HepG2 (cell line): ENCODE data around the gene XXYLT1. TPM values are rescaled to one million over a fixed set of nuclear protein-coding genes. Genes with fewer than 3 reads are reported as not detected.

Experiments
- ATAC-seq: fragments of 200-7000 bp; cut with Tn5 transposase; 3 replicates; pipeline ENCODE4 v1.9.1; 2020; ENCODE audit warnings: mild to moderate bottlenecking, moderate library complexity
- BruUV-seq: library from RNA; stranded (reverse); fragments of 400-500 nt; replicated peaks from 2 replicates; lab custom pipeline; 2021; lab: Mats Ljungman, UMichigan
- CTCF ChIA-PET: fragments of 300-600 bp; formaldehyde crosslinking; extraction: SDS; loops from one replicate; lab custom pipeline; 2021; ENCODE audit warnings: low total read pairs, inconsistent platforms, low intra/inter-chr PET ratio; lab: Yijun Ruan, JAX
- POLR2A ChIA-PET: fragments of 350-600 bp; sonication (Branson Sonifier 250); formaldehyde crosslinking; loops from one replicate; lab custom pipeline; 2020; ENCODE audit warnings: antibody characterized with exemption, inconsistent platforms; lab: Yijun Ruan, JAX
- DNase-seq: peaks from one replicate; pipeline ENCODE4 v3.0.0-alpha.2; 2015; ENCODE audit warnings: low spot score
- FAIRE-seq: peaks from 3 replicates; lab custom pipeline; 2011; peaks lifted over from hg19 to GRCh38; lab: Jason Lieb, UNC
- H2AFZ ChIP-seq: one replicate; pipeline ENCODE4 v1.6.1; 2011; ENCODE audit warnings: low read length, inconsistent platforms
- H3K27ac ChIP-seq: fragments of 300-600 bp; 3 replicates; pipeline ENCODE4 v1.8.0; 2011; ENCODE audit warnings: mixed run types, mild to moderate bottlenecking, mixed read lengths, low read length, inconsistent platforms; ENCODE audit not compliant: insufficient read depth; ENCODE audit errors: extremely low read length
- H3K27me3 ChIP-seq, 2 experiments: fragments of 200-600 bp in 1 of 2; 2 replicates in 1 of 2; 3 replicates in 1 of 2; pipeline versions ENCODE4 v1.6.0 to v1.8.0; 2011; ENCODE audit warnings: low read length in 2 of 2, mild to moderate bottlenecking in 2 of 2, moderate library complexity in 2 of 2, inconsistent platforms in 1 of 2; ENCODE audit not compliant: insufficient read depth in 2 of 2, control insufficient read depth in 1 of 2
- H3K36me3 ChIP-seq, 2 experiments: fragments of 200-600 bp in 1 of 2; replicated peaks in 1 of 2; 2 replicates in 1 of 2; 3 replicates in 1 of 2; pipeline versions ENCODE4 v1.5.1 to v1.8.0; 2011; ENCODE audit warnings: low read length in 2 of 2, inconsistent platforms in 1 of 2; ENCODE audit not compliant: insufficient read depth in 2 of 2, control insufficient read depth in 1 of 2
- H3K4me1 ChIP-seq: 2 replicates; pipeline ENCODE4 v1.5.1; 2012; ENCODE audit warnings: low read length, inconsistent platforms; ENCODE audit not compliant: insufficient read depth
- H3K4me2 ChIP-seq: 2 replicates; pipeline ENCODE4 v1.6.0; 2011; ENCODE audit warnings: low read depth, low read length, inconsistent platforms
- H3K4me3 ChIP-seq, 3 experiments: fragments of 200-600 bp in 1 of 3; sonication (generic), shearing (Covaris generic) in 1 of 3; replicated peaks in 1 of 3; 2 replicates each; pipeline ENCODE4 v1.5.1; 2011 to 2016; ENCODE audit warnings: low read length in 3 of 3, inconsistent platforms in 2 of 3, low read depth in 2 of 3, mild to moderate bottlenecking in 2 of 3, control low read depth in 1 of 3, mixed read lengths in 1 of 3; ENCODE audit not compliant: insufficient read depth in 1 of 3
- H3K79me2 ChIP-seq: one replicate; pipeline ENCODE4 v1.6.1; 2011; ENCODE audit warnings: low read length, inconsistent platforms; ENCODE audit not compliant: insufficient read depth
- H3K9ac ChIP-seq: 2 replicates; pipeline ENCODE4 v1.6.0; 2011; ENCODE audit warnings: mild to moderate bottlenecking, low read depth, low read length, inconsistent platforms; ENCODE audit not compliant: insufficient read depth
- H3K9me3 ChIP-seq: 2 replicates; pipeline ENCODE4 v1.5.1; 2012; ENCODE audit warnings: mild to moderate bottlenecking, low read length
- H4K20me1 ChIP-seq: 2 replicates; pipeline ENCODE4 v1.6.0; 2011; ENCODE audit warnings: inconsistent platforms, mild to moderate bottlenecking, low read length, moderate library complexity; ENCODE audit not compliant: insufficient read depth
- FOSL1 ChIP-seq: sonication (generic); formaldehyde crosslinking; IDR thresholded peaks from 2 replicates; pipeline ENCODE4 v1.9.0; 2021; ENCODE audit warnings: missing genetic modification reagents, borderline replicate concordance
- KAT2B ChIP-seq: fragments of 150-350 bp; IDR thresholded peaks from 2 replicates; pipeline ENCODE4 v1.6.1; 2014; ENCODE audit warnings: low read depth, low read length, borderline replicate concordance
- MTF2 ChIP-seq: sonication (generic); formaldehyde crosslinking; IDR thresholded peaks from 2 replicates; pipeline ENCODE4 v1.5.0; 2020; ENCODE audit warnings: missing genetic modification reagents, borderline replicate concordance
- RORA ChIP-seq: sonication (generic); formaldehyde crosslinking; IDR thresholded peaks from 2 replicates; pipeline ENCODE4 v1.5.0; 2020; ENCODE audit warnings: mild to moderate bottlenecking, missing genetic modification reagents, moderate library complexity
- SMC3 ChIP-seq: IDR thresholded peaks from 2 replicates; pipeline ENCODE4 v1.6.1; 2011; ENCODE audit warnings: low read length, improper control_type of control experiment
- ZC3H4 ChIP-seq: sonication (generic); formaldehyde crosslinking; IDR thresholded peaks from 2 replicates; pipeline ENCODE4 v1.4.0; 2020; ENCODE audit warnings: missing genetic modification reagents, borderline replicate concordance
- ZNF629 ChIP-seq: sonication (generic); formaldehyde crosslinking; conservative IDR thresholded peaks from 2 replicates; pipeline ENCODE4 v1.5.0; 2020; ENCODE audit warnings: missing genetic modification reagents
- WGBS: methylation state at CpG from one replicate; pipeline ENCODE4 v1.1.6; 2017; ENCODE audit warnings: low lambda C conversion rate; 5-methylcytosine and 5-hydroxymethylcytosine counted together
- in situ Hi-C: cut with HindIII; loops from 2 replicates; pipeline ENCODE4 v1.10.0; 2017; ENCODE audit warnings: low pct_unique_long_range_greater_than_20kb; ENCODE audit not compliant: extremely low pct_ligation_motif_present
- intact Hi-C: fragments of 100-400 bp; cut with micrococcal nuclease; formaldehyde crosslinking; loops from one replicate; pipeline ENCODE4 v1.10.0; 2022; ENCODE audit not compliant: unreplicated experiment
- polyA plus RNA-seq, 8 experiments: library from polyadenylated mRNA; depleted of rRNA in 3 of 8; stranded (reverse) in 7 of 8; unstranded in 1 of 8; fragments of >200 nt; fragmentation: Illumina TruSeq in 4 of 8; extraction: Trizol in 4 of 8; gene quantifications; 2 replicates each; pipeline versions ENCODE4 v1.2.1 to v1.2.3, GENCODE V29; 2011 to 2016; ENCODE audit warnings: low read depth in 4 of 8, missing spikeins in 1 of 8, mixed read lengths in 1 of 8; ENCODE audit not compliant: insufficient read depth in 1 of 8
- total RNA-seq, 5 experiments: library from RNA; depleted of rRNA; stranded (reverse); fragments of >200 nt; fragmentation: Illumina TruSeq; extraction: Trizol; gene quantifications; 2 replicates each; pipeline ENCODE4 v1.2.3, GENCODE V29; 2016; ENCODE audit warnings: low read depth in 1 of 5
- TF ChIP-seq, protein P1 (sequence below): sonication (generic); formaldehyde crosslinking; IDR thresholded peaks from 2 replicates; pipeline ENCODE4 v1.5.0; 2020; ENCODE audit warnings: missing genetic modification reagents
- TF ChIP-seq, protein P2 (sequence below): sonication (generic); formaldehyde crosslinking; IDR thresholded peaks from 2 replicates; pipeline ENCODE4 v1.5.0; 2020; ENCODE audit warnings: mild to moderate bottlenecking, missing genetic modification reagents, borderline replicate concordance
- TF ChIP-seq, protein P3 (sequence below): sonication (generic); formaldehyde crosslinking; IDR thresholded peaks from 2 replicates; pipeline ENCODE4 v1.8.0; 2022; ENCODE audit warnings: mild to moderate bottlenecking, missing genetic modification reagents, moderate library complexity
- TF ChIP-seq, protein P4 (sequence below): sonication (generic); formaldehyde crosslinking; IDR thresholded peaks from 2 replicates; pipeline ENCODE4 v1.4.0; 2020; ENCODE audit warnings: missing genetic modification reagents, borderline replicate concordance

The XXYLT1 gene
- total and polyA plus RNA-seq, 2 of the 13 experiments (the other 11 are each of a cell fraction or from before 2014, with no cell fraction given), result 17.7 to 19.0 TPM

DNA sequence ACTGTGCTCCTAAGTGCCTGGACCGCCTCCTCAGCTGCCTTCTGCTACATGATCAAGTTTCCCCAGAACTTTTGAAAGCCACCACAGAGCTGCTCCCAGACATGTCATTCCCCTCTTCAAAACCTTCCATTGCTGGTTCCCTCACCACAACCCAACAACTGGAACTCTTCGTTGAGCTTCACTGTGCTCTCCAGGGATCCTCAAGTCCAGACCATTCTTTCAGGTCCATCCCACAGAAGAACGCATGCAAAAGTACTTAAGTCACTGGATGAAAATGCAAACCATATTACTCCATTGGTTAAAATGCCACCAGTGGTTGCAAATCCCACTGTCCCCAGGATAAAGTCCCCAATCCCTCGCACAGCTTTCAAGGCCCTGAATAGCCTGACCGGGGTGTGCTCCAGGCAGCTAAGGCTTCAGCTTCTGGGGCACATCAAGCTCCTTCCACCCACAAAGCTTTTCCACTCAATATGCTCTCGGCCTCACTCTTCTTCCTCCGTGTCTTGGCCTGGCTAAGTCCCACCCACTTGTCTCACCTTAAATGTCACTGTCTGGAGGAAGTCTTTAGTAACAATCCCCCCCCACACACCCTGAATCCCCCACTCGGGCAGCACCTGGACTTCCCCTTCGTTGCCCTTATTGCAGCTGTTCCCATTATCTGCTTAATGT is 84.8 kb downstream of the XXYLT1 start:
- FAIRE-seq (no peak), ATAC-seq (no peak), DNase-seq (no peak)
- CTCF ChIA-PET, result no interaction called here
- H3K4me1 ChIP-seq, result peaks cover 44% of the 10 kb centered on the region
- intact Hi-C loops (no loop called here), in situ Hi-C loops (no loop called here)
- no peak overlapping the region for H3K4me2 ChIP-seq
- no peak overlapping the region for H2AFZ ChIP-seq
- POLR2A ChIA-PET, result no interaction called here
- no peak overlapping the region for H3K27ac ChIP-seq
- H3K27me3 ChIP-seq, result no peaks in the 10 kb centered on the region
- TF ChIP-seq ZNF629, result no peak
- TF ChIP-seq, protein P1, sequence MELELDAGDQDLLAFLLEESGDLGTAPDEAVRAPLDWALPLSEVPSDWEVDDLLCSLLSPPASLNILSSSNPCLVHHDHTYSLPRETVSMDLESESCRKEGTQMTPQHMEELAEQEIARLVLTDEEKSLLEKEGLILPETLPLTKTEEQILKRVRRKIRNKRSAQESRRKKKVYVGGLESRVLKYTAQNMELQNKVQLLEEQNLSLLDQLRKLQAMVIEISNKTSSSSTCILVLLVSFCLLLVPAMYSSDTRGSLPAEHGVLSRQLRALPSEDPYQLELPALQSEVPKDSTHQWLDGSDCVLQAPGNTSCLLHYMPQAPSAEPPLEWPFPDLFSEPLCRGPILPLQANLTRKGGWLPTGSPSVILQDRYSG, result no peak
- TF ChIP-seq FOSL1, result no peak
- TF ChIP-seq, protein P2, sequence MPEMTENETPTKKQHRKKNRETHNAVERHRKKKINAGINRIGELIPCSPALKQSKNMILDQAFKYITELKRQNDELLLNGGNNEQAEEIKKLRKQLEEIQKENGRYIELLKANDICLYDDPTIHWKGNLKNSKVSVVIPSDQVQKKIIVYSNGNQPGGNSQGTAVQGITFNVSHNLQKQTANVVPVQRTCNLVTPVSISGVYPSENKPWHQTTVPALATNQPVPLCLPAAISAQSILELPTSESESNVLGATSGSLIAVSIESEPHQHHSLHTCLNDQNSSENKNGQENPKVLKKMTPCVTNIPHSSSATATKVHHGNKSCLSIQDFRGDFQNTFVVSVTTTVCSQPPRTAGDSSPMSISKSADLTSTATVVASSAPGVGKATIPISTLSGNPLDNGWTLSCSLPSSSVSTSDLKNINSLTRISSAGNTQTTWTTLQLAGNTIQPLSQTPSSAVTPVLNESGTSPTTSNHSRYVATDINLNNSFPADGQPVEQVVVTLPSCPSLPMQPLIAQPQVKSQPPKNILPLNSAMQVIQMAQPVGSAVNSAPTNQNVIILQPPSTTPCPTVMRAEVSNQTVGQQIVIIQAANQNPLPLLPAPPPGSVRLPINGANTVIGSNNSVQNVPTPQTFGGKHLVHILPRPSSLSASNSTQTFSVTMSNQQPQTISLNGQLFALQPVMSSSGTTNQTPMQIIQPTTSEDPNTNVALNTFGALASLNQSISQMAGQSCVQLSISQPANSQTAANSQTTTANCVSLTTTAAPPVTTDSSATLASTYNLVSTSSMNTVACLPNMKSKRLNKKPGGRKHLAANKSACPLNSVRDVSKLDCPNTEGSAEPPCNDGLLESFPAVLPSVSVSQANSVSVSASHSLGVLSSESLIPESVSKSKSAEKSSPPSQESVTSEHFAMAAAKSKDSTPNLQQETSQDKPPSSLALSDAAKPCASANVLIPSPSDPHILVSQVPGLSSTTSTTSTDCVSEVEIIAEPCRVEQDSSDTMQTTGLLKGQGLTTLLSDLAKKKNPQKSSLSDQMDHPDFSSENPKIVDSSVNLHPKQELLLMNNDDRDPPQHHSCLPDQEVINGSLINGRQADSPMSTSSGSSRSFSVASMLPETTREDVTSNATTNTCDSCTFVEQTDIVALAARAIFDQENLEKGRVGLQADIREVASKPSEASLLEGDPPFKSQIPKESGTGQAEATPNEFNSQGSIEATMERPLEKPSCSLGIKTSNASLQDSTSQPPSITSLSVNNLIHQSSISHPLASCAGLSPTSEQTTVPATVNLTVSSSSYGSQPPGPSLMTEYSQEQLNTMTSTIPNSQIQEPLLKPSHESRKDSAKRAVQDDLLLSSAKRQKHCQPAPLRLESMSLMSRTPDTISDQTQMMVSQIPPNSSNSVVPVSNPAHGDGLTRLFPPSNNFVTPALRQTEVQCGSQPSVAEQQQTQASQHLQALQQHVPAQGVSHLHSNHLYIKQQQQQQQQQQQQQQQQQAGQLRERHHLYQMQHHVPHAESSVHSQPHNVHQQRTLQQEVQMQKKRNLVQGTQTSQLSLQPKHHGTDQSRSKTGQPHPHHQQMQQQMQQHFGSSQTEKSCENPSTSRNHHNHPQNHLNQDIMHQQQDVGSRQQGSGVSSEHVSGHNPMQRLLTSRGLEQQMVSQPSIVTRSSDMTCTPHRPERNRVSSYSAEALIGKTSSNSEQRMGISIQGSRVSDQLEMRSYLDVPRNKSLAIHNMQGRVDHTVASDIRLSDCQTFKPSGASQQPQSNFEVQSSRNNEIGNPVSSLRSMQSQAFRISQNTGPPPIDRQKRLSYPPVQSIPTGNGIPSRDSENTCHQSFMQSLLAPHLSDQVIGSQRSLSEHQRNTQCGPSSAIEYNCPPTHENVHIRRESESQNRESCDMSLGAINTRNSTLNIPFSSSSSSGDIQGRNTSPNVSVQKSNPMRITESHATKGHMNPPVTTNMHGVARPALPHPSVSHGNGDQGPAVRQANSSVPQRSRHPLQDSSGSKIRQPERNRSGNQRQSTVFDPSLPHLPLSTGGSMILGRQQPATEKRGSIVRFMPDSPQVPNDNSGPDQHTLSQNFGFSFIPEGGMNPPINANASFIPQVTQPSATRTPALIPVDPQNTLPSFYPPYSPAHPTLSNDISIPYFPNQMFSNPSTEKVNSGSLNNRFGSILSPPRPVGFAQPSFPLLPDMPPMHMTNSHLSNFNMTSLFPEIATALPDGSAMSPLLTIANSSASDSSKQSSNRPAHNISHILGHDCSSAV (CRISPR knock-in tag), result no peak
- no peak for TF ChIP-seq ZC3H4 (CRISPR knock-in tag)
- TF ChIP-seq SMC3, result no peak
- TF ChIP-seq, protein P3, sequence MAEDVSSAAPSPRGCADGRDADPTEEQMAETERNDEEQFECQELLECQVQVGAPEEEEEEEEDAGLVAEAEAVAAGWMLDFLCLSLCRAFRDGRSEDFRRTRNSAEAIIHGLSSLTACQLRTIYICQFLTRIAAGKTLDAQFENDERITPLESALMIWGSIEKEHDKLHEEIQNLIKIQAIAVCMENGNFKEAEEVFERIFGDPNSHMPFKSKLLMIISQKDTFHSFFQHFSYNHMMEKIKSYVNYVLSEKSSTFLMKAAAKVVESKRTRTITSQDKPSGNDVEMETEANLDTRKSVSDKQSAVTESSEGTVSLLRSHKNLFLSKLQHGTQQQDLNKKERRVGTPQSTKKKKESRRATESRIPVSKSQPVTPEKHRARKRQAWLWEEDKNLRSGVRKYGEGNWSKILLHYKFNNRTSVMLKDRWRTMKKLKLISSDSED, result no peak
- TF ChIP-seq RORA, result no peak
- no peak for TF ChIP-seq MTF2 (CRISPR knock-in tag)
- no peak for TF ChIP-seq KAT2B
- TF ChIP-seq, protein P4, sequence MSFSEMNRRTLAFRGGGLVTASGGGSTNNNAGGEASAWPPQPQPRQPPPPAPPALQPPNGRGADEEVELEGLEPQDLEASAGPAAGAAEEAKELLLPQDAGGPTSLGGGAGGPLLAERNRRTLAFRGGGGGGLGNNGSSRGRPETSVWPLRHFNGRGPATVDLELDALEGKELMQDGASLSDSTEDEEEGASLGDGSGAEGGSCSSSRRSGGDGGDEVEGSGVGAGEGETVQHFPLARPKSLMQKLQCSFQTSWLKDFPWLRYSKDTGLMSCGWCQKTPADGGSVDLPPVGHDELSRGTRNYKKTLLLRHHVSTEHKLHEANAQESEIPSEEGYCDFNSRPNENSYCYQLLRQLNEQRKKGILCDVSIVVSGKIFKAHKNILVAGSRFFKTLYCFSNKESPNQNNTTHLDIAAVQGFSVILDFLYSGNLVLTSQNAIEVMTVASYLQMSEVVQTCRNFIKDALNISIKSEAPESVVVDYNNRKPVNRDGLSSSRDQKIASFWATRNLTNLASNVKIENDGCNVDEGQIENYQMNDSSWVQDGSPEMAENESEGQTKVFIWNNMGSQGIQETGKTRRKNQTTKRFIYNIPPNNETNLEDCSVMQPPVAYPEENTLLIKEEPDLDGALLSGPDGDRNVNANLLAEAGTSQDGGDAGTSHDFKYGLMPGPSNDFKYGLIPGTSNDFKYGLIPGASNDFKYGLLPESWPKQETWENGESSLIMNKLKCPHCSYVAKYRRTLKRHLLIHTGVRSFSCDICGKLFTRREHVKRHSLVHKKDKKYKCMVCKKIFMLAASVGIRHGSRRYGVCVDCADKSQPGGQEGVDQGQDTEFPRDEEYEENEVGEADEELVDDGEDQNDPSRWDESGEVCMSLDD, result no peak
- BruUV-seq, result no TSS peak
- H3K79me2 ChIP-seq, result peaks cover 7% of the 10 kb centered on the region
- H3K36me3 ChIP-seq, result no peaks in the 10 kb centered on the region; a peak in 1 of 5 replicates
- WGBS, result 98% methylated on average over 9 of the region's 9 CpGs
- no peaks in the 10 kb centered on the region for H3K9me3 ChIP-seq
- H3K9ac ChIP-seq, result no peak overlapping the region
- H3K4me3 ChIP-seq, result no peak overlapping the region
- no peaks in the 10 kb centered on the region for H4K20me1 ChIP-seq
